NCI-H146 treated with DMSO at 0.1 percent for 48 hours (cell line): ENCODE results near the gene TPK1.
"Not testable (repeated sequence)": the region's sequence is repeated elsewhere in the genome, so short reads cannot be mapped to it uniquely, and the experiment has no call there.

Experiments used
- DNase-seq: peaks from one replicate; lab custom pipeline; 2025; ENCODE audit not compliant: unreplicated experiment; lab: John Stamatoyannopoulos, UW

The TPK1 gene

DNA sequence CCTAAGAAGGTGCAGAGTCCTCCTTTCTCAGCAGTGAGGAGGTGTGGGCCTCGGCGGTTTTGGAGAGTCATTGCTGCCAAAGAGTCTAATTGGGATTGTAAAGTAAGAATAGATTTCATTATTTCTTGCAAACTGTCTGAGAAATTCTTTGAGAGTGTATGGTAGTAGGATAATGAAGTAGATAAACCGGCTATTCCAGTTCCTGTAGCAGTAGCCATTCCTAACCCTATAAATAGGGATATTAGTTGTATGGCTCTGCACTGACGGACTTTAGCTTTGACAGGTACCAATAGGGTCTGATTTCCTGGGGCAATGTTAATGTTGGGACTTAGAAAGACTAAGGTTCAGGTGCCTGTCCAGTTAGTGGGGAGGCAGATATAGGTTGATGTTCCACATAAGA is 416.9 kb downstream of the TPK1 start:
- not testable (repeated sequence) for DNase-seq

DNA sequence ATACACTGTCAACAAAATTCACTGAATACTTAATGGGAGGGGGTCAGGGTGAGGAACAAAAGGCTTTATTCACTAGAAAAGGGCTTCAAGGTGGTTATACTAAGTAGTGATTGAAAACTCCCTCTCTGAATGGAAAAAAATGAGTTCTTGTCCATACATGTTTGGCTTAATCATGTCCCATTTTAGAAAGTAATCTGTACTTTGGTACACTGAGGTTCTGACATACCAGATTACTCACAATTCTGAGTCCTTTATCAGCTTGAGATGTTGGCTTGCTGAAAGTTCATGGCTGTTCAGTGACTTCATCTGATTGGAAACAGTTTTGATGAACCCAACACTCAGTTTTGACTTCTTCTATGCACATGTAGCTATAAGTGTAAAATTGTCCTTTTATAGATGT is 419.5 kb downstream of the TPK1 start:
- DNase-seq: no peak

DNA sequence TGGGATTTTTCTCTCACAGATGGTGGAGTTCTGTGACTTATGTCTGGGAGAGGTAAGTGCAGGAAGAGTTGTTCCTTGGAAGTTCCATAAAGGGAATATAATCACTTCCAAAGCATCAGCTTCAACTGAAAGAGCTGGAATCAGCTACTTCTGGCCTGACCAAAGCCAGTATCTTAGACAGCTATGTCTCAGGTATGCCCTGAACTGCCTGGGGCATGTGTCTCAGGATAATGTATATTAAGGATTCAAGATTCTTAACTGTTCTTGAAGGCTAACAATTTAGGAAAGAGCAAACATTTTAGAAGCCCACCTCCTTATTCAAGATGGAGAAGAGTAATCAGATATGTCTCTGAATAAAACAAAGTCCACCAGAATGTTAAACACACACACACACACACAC is 420.0 kb downstream of the TPK1 start:
- DNase-seq: no peak

DNA sequence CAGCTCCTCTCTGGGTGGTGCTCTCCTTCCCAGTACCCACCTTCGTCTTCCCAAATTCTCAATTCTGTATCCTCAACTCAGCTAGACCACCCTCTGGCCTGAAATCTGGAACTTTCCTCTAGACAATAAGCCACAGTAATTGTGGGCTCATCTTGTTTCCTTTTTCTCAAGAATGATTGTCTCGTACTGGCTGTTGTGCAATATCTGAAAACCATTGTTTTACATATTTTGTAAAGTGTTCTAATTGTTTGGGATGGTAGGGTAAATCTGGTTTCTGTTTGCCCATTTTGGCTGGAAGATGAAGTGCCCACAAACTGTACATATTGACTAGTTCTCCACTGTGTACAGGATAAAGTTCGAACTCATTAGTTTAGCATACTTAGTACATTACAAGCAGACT is 421.0 kb downstream of the TPK1 start:
- DNase-seq: no peak

DNA sequence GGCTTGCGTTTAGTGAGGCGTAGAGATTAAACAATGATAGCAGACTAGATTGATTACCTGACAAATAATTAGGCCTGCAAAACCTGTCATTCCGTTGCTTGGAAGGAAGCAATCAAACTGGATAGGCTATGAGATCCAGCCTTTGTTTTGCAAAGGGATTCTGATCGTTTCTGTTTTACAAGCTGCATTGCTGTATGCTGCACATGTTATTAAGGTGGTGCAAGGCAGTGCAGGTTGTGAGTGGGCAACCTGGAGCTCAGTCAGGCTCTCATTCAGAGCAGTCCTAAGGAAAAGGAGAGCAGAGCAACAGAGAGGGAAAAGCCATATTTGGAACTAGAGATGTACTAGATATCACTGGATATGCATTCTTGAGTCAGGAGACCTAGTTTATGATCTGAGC is 425.4 kb downstream of the TPK1 start:
- no peak for DNase-seq

DNA sequence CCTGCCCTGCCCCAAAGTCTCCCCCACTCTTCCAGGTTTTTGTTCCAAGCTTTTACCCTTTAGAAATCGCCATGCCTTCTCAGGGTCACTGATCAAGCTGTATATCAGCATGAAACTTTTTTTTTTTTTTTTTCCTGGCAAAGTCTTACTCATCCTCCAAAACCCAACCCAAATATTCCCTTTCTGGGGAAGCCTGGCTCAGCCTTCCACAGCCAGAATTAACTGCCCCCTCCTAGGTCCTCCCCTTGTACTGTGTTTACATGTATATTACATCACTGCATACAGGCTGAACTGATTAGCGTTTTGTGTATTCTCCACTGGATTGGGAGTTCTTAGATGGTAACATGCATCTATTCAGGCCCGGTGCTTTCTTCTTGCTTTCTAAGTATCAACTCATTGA is 427.7 kb downstream of the TPK1 start:
- no peak for DNase-seq

DNA sequence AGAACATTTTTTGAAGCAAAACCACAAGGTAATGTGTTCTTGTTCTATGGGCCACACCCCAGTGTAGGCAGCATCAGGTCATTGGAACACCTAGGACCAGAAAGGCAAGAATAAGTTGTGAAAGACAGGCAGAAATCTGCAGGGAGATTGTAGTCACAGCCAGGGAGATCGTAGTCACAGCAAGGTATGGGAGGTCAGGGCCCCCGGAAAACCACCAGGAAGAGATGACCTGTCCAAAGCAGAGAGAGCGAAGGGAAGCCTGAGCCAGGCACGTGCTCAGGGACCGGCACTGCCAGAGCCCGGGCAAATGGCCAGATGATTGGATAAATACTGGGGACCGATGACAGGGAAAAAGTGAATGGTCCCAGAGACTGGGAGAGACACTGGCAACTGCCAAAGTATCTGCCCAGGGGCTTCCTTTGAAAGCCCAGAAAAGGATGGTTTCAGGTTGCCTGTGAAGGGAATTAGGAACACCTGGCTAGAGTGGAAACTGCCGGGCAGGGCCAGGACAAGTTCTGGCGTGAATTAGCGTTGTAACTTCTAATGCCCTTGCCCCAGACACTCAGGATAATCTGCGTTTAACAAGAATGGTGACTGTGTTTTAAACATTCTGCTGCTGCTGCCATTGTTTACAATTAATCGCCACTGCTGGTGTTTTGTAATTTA is 428.5 kb downstream of the TPK1 start:
- no peak for DNase-seq

DNA sequence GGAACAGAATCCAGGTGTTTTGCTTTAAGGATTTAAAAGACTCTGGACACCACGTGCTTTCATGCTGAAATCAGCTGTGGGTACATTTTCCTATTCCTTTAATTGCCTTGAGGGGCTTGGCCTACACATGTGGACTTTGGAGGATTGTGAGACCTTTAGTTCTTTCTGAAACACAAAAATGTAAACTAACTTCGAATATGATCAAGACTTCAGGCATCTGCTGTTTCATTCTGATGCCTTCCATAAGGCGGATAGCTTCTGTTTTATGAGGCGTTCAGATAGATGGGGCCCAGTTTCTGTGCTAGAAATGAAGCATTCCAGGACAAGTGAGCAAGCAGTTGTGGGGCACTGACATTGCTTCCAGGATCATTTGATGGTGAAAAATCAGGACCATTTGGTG is 430.9 kb downstream of the TPK1 start:
- DNase-seq: no peak

DNA sequence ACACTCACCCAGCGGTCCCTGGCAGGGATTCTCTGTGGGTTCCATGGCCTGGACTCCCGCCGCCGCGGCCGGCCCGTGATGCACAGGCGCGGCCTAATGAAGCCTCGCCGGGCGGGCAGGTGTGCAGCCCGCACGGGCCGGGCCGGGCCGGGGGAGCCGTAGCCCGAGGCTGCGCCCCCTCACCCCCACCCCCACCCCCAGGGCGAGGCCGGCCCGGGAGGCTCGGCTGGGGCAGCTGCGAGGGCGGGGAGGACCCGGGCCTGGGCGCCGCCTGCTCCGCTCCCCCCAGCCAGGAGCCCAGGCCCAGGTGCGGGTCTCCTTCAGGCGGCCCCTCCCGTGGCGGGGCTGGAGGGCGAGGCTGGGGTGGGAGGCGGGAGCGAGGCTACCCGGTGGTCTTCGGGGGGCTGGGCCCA is 432.2 kb downstream of the TPK1 start, which contains the start of gene NOBOX:
TSS of gene NOBOX (minus strand) at position 45 of the 413 bp plus-strand sequence.
- no peak for DNase-seq

DNA sequence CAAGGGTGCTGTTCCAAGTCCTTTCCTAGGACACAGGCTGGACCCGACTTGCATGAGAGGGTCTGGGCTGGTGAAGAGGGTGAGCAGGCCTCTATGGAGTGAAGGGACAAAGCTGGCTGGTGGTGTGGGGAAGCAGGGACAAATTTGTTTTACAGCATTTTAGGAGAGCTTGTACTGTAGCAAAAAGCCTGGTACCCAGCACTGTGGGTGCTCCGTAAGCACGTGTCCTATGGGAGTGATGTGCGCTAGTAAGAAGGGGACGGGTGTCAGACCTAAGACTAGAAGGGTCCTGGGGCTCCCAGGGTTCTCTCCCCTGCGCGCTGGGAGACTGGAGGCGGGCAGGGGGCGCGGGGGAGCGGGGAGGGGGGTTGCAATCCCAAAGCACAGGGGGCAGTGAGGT is 432.8 kb downstream of the TPK1 start:
- DNase-seq: no peak
